D721Med (cell line): Measurements from ENCODE around the gene CLUH.

Source experiments
- DNase-seq: peaks from one replicate; pipeline ENCODE4 v3.0.0; 2011; ENCODE audit warnings: low spot score; ENCODE audit not compliant: insufficient read length
- FAIRE-seq: peaks from 2 replicates; lab custom pipeline; 2011; peaks lifted over from hg19 to GRCh38; lab: Jason Lieb, UNC
- TF ChIP-seq, protein P1 (sequence below): IDR thresholded peaks from 2 replicates; pipeline ENCODE4 v1.5.1; 2012; ENCODE audit warnings: mild to moderate bottlenecking, control low read depth; ENCODE audit not compliant: insufficient read depth; ENCODE audit errors: missing control alignments

The CLUH gene

DNA sequence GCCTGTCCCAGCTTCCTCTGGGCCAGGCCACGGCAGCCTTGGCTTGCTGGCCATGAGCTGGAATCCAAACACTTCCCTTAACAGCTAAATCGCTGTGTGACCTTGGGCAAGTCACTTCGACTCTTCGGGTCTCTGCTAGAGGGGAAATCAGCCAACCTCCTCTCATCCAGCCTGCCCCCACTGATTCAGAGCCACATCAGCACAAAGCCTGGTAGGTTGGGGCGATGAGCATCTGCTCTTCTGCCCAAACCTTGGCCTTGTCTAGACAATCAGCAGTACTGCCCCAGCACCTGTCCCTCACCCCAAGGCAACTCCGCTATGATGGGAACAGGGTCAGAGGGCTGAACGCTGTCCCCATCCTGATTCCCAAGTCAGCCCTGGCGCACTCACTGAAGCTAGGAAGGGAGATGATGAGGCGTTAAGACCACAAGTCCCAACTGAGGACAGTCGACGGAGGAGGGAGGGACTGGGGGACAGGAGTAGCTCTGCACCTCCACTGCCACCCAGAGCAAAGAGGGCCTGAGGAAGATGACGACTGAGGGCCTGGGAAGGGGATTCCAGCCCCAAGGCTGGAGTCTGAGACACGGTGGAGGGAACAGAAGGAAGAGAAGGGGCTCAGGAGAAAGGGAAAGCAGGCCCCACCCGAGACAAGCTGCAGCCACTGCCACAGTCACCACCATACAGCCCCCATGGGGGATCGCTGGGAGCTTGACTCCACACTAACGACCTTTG, 1.3 kb downstream of the CLUH start:
- TF ChIP-seq, protein P1, sequence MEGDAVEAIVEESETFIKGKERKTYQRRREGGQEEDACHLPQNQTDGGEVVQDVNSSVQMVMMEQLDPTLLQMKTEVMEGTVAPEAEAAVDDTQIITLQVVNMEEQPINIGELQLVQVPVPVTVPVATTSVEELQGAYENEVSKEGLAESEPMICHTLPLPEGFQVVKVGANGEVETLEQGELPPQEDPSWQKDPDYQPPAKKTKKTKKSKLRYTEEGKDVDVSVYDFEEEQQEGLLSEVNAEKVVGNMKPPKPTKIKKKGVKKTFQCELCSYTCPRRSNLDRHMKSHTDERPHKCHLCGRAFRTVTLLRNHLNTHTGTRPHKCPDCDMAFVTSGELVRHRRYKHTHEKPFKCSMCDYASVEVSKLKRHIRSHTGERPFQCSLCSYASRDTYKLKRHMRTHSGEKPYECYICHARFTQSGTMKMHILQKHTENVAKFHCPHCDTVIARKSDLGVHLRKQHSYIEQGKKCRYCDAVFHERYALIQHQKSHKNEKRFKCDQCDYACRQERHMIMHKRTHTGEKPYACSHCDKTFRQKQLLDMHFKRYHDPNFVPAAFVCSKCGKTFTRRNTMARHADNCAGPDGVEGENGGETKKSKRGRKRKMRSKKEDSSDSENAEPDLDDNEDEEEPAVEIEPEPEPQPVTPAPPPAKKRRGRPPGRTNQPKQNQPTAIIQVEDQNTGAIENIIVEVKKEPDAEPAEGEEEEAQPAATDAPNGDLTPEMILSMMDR: no peak
- DNase-seq (no peak), FAIRE-seq (no peak)

DNA sequence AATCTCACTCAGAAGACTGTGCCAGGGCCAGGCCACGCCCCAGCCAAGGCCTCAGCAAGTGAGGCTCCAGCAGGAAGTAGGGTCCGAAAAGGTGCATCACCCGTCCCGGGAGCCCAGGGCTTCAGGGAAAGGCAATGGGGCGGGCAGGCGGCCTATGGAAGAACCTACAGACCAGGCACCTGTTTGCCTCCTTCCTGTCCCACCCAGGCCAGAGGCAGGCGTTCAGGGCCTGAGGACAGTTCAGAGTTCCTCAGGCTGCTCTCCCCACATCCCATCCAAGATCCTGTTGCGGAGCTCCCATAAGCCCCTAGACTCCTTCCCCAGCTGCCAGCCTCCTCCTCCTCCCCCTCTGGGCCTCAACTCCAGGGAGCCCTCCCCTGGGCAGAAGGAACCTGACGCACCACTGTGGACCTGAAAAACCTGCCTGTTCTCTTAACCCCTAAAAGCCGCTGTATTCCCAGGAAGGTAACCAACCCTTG, 2.3 kb downstream of the CLUH start:
- TF ChIP-seq, protein P1: no peak
- FAIRE-seq (no peak), DNase-seq (no peak)

DNA sequence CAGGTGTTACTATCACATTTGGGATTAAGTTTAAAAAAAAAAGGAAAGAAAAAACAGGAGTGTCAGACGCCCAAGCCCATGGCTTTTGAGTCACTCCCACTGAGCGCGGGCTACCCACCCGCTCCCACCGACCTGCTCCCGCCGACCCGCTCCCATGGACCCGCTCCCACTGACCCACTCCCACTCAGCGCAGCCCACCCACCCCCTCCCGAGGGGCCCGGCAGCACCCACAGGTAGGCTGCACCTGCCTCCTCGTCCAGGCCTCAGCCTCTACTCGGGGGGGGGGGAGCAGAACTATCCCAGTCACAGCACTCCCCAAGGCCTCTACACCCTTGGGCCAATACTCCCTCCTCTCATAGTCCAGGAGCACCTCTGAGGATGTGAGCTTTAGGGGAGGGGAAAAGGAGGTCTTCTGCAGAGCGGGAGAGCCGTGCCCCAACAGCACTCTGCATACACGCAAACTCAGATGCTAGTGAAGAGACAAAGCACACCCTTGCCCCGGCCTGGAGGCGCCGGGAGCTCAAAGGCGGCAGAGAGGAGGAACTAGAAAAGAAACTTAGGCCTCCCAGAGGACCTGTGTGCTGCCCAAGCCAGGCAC, 2.9 kb downstream of the CLUH start:
- TF ChIP-seq, protein P1: no peak
- DNase-seq: no peak
- FAIRE-seq: no peak

DNA sequence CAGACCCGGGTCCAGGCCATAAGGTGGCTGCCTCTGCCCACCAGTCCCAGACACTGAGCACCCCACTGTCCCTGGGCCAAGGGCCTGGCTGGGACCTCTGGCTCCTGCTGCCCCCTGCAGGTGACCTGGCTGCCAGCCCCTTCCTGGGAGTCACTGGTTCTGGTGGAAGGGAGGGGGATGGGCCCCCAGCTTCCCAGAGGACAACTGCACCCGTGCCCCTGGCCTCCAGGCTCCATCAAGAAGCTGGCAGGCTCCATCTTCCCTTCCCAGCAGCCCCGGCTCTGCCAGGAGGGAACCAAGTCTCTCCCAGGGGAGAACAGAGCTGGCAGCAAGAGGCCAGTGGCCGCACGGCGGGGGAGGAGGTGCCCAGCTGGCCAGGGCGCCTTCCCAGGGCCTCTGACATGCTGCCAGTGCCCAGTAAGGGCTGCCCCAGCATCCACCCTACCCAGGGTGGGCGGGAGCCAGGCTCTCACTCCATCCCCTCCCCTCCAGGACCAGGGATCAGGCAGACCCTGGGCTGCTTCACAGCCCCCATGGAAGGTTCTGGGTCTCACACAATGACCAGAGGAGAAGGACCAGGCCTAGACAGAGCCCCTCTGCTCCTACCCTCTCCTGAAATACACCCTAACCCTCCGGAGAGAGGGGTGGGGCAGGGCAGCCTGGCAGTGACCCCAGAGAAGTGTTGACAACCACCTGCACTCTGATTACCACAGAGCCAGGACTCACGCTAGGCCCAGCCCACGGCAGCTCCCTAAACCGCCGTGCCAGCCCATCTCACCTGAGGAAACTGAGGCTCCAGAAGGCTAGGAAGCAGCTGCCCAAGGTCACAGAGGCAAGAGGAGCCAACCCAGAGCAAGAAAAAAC, 3.6 kb downstream of the CLUH start:
- TF ChIP-seq, protein P1: peak; percentile 25

DNA sequence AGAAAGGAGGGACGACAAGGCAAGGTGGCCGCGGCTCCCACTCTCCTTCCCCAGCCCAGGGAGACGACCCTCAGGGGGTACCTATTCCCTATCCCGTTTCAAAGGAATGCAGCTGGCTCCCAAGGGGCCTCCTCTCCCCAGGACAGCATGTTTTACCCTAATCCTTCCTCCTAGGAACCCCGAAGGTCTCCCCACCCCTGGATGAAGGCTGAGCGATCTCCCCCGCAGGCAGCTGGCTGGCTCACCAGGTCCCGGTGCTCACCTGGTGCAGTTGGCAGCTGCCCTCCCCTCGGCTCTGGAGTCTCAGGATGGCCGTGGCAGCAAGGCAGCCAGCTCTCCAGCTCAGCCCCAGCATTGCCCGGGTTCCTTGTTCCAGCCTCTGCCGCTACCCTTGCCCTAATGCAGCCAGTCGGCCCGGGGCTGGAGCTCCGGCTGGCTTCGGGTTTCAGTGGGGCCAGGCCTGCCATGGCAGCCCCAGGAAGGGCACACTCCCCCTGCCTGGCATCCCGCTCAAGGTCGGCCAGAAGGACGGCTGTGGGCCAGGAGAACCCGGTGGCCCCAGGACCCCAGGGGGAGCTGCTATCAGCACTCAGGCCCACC, 4.6 kb downstream of the CLUH start:
- DNase-seq (no peak), FAIRE-seq (no peak)

More for the DNA sequence above, 3.6 kb downstream of the CLUH start:
- no peak for FAIRE-seq
- peak; percentile 72 for DNase-seq

DNA sequence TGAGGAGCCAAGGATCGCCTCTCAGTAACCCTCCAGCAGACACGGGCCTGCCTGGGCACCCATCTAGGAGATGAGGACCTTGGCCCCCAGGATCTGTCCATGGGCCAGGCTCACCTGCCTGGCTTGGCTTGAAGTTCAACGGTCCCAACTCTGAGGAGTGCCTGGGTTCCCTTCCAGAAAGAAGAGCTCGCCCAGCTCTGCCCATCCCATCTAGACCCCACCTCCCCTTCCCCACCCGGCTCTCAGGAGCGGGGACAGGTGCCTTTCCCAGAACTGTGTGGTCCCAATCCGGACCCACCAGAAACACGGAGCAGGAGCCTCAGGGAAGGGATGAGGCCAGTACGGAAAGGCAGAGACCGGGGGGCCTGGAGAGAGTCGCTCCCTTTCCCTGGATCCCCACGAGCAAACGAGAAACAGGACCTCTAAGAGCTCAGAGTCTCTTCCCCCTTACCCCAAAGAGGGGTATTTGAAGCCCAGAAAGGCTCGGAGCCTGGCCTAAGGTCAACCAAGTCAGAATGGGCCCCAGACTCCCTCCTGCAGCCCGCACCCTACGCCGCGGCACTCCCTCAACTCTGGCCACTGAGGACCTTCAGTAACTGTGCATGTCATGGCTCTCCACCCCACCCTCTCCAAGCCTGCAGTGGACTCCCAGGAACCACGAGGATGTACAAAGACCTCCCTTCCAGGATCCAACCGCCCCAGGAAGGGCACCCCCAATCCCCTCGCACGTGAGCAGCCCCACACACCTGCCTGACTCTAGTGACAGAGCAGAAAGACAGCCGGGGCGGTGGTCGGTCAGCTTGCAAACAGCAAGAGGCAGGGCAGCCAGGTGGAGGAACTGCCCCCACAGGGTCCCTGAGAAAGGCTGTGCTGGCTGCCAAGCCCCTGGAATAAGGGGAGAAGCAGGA, 5.4 kb downstream of the CLUH start:
- DNase-seq (no peak), FAIRE-seq (no peak)
- TF ChIP-seq, protein P1: no peak

More for the DNA sequence above, 4.6 kb downstream of the CLUH start:
- TF ChIP-seq, protein P1: no peak
